ENCODE measurements around the gene ZC2HC1C. TPM values are rescaled to one million over a fixed set of nuclear protein-coding genes. Genes with fewer than 3 reads are reported as not detected.
"Not testable (repeated sequence)": the region's sequence is repeated elsewhere in the genome, so short reads cannot be mapped to it uniquely, and the experiment has no call there.

The ZC2HC1C gene
- total RNA-seq, 1 donor from 2014 or later, result 3.9 TPM

GRCh38 chr14:75094896-75095295, 25.5 kb downstream of the ZC2HC1C start:
- no peak for DNase-seq (ENCODE audit: low spot score)

DNA sequence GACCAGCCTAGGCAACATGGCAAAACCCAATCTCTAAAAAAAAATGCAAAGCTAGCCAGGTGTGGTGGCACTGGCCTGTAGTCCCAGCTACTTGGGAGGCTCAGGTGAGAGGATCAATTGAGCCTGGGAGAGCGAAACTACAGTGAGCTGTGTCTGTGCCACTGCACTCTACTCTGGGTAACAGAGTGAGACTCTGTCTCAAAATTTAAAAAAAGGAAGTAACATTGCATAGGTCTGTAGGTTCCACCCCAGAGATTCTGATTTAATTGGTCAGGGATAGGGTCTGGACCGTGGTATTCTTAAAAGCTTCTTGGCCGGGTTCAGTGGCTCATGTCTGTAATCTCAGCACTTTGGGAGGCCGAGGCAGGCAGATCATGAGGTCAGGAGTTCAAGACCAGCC, 26.2 kb downstream of the ZC2HC1C start:
- DNase-seq (ENCODE audit: low spot score), result no peak

DNA sequence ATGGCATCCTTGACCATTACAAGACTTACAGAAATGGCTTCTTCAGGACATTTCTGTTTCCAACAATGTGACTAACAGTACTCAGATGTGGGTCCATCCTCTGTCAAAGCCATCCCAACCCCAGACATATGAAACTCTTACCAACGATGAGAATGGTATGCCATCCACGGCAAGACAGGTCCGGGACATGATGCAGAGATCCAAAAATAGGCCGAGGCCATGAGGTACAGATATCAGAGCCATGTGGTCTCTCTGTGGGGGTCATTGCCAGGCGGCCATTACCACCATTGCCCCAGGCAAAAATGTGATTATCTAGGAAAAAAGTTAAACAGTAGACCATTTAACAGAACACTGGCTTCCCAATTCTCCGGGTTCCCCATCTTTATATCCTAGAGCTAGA, 27.5 kb downstream of the ZC2HC1C start:
- no peak for DNase-seq (ENCODE audit: low spot score)

DNA sequence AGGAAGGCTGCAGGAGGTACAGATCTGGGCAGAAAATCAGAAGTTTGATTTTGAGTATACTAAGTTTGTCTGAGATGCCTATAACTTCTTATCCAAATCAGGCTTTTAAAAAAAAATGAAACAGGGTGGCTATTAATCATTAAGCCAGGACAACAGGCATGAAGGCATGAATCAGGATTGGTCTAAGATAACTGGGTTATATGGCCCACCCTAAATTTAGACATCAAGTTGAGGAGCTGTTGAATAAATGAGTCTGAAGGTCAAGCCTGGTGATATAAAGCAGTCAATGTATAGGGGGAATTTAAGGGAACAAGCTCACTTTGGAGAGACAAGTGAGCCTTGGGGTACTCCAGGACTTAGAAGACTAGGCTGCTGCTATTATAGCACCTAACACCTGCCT, 28.8 kb downstream of the ZC2HC1C start:
- no peak for DNase-seq (ENCODE audit: low spot score)

DNA sequence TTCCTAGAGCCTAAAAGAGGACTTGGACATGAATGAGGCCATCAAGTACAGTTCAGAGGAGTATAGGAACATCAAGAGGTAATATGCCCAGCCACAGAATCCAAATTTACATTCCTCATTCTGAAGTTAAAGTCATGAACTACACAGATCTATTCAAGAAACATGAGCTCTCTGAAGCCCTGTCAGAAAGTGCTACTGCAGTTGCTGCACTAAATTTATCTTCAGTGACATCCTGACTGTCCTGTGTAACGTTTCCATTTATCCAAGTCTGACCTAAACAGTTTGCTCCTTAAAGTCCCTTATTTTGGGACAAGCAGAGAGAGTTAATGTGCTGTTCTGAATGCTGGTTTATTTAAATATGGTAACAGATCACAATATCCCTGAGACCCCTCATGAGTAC, 29.2 kb downstream of the ZC2HC1C start:
- no peak for DNase-seq (ENCODE audit: low spot score)

- no peak for DNase-seq (ENCODE audit: low spot score)
Observed at GRCh38 chr14:75101491-75101890, 32.0 kb downstream of the ZC2HC1C start.

DNA sequence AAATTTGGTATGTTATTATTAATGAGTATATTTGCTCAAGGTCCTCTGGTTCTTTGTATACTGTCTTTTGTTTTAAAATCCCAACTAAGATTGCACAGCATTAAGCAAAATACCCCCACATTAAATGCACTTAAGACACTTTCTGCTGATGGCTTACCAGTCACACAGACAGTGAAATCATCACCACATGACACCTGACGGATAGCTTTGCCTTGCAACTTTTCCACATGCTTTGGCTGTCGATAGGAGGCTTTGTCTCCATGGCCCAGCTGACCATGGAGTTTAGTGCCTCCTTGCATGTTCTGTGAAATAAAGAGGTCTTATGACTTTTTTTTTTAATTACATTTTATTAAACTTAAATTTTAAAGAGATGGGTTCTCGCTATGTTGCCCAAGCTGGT, 37.7 kb downstream of the ZC2HC1C start:
- no peak for DNase-seq (ENCODE audit: low spot score)

DNA sequence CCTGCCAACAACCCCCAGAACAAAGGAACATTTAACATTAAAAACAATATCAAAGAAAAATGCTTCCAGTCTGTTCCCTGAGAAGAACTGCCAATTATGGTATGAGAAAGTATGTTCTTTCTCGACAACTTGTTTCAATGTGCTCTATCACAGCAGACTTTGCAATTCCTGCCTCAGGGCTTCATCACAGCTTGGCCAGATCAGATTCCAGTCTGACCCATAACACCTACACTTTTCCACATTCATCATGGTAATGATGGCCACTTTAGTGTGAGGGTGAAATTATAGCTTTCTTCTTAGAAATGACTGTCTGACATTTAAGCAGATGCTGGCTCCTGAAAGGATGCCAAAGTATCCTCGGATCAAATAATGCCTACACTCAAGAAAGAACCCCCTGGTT, 40.4 kb downstream of the ZC2HC1C start:
- no peak for DNase-seq (ENCODE audit: low spot score)

DNA sequence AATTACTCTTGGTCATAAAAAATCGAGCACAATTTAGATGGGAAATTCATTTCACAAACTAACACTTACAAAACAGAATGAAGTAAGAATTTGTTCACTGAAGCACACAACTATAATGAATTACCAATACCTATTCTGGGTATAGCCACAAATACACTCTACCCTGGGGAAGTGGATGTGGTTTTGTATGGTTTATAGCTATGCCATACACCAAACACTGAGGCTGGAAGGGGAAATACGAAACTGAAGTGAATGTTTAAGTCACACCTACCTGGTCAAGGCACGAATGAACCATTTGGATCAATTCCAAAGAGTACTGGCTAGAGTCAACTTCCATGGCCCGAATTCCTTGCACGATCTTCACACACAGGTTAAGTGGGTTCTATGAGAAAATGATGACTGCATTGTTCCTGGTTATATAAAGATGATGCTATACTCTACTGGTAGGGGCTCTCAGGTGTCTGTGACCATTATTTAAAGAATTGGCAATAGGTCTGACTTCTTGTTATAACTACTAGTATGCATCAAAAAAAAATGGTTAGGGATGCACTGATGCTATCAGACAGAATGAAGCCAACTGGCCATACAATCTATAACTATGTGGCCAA, 44.6 kb downstream of the ZC2HC1C start:
- DNase-seq (ENCODE audit: low spot score), result no peak

- no peak for DNase-seq (ENCODE audit: low spot score)
Observed at GRCh38 chr14:75119056-75119455, 49.6 kb downstream of the ZC2HC1C start.

DNA sequence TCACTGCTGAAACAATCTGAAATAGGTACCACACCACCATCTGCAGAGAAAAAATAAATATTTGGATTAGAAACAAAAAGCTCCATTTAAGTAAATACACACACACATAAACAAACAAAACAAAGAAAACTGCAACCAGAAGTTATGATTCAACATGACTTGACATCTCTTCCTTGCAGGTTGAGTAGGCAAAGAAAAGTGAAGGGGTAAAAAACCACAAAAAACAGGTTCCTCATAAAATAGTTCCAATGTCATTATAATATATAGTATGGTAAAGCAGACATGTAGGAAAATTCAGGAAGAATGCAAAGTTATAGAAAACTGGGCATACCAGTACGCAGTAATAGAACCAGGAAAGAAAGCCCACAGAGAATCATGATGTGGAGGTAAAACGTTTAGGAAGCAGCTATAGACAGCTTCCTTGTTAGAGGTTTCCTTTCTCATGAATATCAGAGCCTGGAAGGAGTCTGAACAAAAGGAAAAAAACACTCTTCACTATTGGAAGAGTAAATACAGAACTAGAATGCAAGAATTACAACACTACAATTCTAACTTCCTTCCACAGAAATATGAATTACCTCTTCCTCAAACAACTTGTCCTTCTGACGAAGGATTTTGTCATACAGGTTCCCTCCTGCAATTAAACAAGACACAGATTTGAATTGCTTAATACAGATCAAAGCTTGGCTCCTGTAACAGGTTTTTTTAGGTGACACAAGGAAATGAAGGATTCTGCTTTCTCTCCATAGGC, 51.3 kb downstream of the ZC2HC1C start:
- DNase-seq (ENCODE audit: low spot score), result no peak

DNA sequence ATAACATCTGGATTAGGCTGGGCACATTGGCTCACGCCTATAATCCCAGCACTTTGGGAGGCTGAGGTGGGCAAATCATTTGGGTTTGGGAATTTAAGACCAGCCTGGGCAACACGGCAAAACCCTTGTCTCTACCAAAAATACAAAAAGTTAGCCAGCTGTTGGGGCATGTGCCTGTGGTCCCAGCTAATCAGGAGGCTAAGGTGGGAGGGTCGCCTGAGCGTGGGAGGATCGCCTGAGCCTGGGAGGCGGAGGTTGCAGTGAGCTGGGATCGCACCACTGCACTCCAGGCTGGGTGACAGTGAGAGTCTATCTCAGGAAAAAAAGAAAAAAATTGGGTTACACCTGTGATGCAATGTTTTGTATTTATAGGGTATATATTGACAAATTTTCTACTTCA, 52.1 kb downstream of the ZC2HC1C start:
- DNase-seq (ENCODE audit: low spot score), result no peak

- DNase-seq (ENCODE audit: low spot score), result peak; percentile 69
Observed at GRCh38 chr14:75123991-75124390, 54.5 kb downstream of the ZC2HC1C start.

GRCh38 chr14:75125617-75126016, 56.2 kb downstream of the ZC2HC1C start:
- no peak for DNase-seq (ENCODE audit: low spot score)

DNA sequence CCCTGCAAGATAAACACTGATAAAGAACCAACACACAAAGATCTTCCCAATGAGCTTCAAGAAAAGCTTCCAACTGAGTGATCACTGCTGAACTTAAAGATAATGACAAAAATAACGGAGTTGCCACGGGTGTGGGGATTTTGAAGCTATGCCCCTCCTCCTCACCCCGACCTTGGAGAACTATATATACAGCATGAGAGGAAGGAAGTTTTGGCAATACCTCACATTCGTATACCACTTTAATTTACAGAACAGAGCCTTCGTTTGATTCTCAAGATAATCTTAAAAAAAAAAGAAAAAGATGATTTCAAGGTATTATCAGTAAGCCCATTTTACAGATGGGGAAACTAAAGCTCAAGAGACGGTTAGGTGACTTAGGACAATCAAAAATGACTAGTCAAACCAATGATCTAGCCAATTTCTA, 56.7 kb downstream of the ZC2HC1C start:
- DNase-seq (ENCODE audit: low spot score), result no peak

DNA sequence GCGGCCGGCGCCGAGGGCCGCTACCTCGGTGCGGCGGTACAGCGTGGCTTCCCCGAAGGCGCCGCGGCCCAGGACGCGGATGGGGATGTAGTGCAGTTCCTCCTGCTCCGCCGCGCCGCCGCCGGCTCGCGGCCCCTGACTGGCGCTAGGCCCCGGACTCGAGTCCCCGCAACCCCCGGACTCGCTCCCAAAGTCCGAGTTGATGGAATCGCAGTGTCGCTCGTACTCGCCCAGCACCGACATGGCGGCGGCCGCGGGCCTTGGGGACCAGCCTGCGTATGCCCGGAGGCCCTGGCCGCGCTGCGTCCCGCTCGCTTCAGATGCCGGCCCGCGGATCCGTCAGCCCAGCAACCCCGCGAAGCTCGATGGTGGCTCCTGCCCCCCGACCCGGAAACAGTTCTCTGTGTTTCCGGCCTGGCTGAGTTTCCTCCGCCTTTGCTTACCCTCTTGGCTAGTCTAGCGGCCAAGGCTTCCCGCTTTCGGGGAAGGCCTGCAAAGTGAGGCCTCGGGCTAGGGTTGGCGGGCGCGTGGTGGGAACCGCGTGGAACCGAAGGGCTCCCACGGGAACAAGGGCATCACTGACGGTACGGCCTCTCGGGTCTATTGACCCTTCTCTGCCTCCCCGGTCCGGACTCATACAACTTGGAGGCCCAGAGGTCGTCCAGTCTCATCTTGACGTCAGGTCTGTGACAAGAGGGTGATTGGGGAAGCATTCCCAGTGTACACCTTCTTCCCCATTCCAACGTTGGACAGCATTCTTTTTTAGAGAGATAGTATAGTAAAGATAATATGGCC, 57.4 kb downstream of the ZC2HC1C start, which contains the start of gene NEK9:
Gene NEK9 (minus strand): TSS at position 370 of the 795 bp plus-strand sequence. CDS start 127 bp downstream, at position 243.
- DNase-seq (ENCODE audit: low spot score), result peak; percentile 90

DNA sequence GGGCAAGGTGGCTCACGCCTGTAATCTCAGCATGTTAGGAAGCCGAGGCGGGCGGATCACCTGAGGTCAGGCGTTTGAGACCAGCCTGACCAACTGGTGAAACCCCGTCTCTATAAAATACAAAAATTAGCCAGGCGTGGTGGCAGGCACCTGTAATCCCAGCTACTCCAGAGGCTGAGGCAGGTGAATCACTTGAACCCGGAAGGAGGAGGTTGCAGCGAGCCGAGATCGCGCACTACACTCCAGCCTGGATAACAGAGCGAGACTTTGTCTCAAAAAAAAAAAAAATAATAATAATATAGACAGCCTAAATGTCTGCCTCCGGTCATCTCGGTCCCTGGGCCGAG, 58.0 kb downstream of the ZC2HC1C start:
- not testable (repeated sequence) for DNase-seq (ENCODE audit: low spot score)

GRCh38 chr14:75127903-75128595, 58.6 kb downstream of the ZC2HC1C start:
- DNase-seq (ENCODE audit: low spot score), result no peak

- DNase-seq (ENCODE audit: low spot score), result no peak
Observed at GRCh38 chr14:75128596-75128990, 59.2 kb downstream of the ZC2HC1C start.

All from mucosa of gallbladder (tissue), 1 donor.